Adrenal gland (tissue), 5 donors: ENCODE data around the gene ZNRF3.

Experiments
- POLR2A ChIP-seq, 2 donors: fragments of 450-650 bp; IDR thresholded peaks; one replicate each; pipeline ENCODE4 v1.6.1; 2017; ENCODE audit warnings: antibody characterized with exemption in 2 of 2, mild to moderate bottlenecking in 2 of 2, moderate library complexity in 1 of 2
- TF ChIP-seq, protein P1 (sequence below), 6 experiments: fragments of 450-650 bp in 4 of 6; fragments of 200-600 bp in 2 of 6; sonication (generic) in 1 of 6; IDR thresholded peaks; 1 replicate in 5 of 6; 2 replicates in 1 of 6; pipeline versions ENCODE4 v1.5.1 to v1.8.0; 2016 to 2021; ENCODE audit warnings: antibody characterized with exemption in 6 of 6, mild to moderate bottlenecking in 2 of 6, moderate library complexity in 1 of 6
- donor health status: DM: no; HTN: no; CAD: no.

DNA sequence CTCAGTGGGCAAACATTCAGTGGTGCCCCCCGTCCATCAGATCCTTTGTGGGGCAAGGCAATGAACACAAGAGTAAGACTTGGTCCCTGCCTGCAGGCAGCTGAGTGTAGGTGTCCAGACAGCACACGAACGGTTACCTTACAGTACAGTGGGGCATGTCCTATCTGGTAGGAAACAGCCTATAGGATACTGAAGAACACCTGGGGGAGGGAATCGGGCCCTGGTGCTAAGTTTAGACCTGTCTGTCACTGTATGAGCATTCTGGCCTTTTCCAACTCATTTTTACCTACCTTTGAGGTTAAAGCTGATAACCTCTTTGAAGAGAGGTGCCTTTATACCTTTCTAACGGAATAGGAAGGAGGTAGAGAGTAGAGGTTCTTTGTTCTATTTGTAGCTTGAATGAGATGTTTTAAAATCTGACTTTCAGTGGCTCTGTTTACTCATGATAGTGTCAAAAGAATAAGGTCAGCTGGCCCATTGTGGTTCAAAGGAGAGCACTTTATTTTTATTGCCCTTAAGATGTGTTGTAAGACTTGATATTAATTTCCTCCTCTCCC, 8.9 kb downstream of the ZNRF3 start:
- TF ChIP-seq, protein P1, sequence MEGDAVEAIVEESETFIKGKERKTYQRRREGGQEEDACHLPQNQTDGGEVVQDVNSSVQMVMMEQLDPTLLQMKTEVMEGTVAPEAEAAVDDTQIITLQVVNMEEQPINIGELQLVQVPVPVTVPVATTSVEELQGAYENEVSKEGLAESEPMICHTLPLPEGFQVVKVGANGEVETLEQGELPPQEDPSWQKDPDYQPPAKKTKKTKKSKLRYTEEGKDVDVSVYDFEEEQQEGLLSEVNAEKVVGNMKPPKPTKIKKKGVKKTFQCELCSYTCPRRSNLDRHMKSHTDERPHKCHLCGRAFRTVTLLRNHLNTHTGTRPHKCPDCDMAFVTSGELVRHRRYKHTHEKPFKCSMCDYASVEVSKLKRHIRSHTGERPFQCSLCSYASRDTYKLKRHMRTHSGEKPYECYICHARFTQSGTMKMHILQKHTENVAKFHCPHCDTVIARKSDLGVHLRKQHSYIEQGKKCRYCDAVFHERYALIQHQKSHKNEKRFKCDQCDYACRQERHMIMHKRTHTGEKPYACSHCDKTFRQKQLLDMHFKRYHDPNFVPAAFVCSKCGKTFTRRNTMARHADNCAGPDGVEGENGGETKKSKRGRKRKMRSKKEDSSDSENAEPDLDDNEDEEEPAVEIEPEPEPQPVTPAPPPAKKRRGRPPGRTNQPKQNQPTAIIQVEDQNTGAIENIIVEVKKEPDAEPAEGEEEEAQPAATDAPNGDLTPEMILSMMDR (IDR thresholded peaks at IDR 0.05), result no peak
- TF ChIP-seq POLR2A (IDR thresholded peaks at IDR 0.05), result no peak
